ENCODE measurements around the gene PCOLCE2.
"Not testable (repeated sequence)": the region's sequence is repeated elsewhere in the genome, so short reads cannot be mapped to it uniquely, and the experiment has no call there.

The PCOLCE2 gene

GRCh38 chr3:142898346-142899213, 9.7 kb upstream of the PCOLCE2 start:
- DNase-seq (ENCODE audit: low read depth) = no peak

- DNase-seq (ENCODE audit: low read depth) = no peak
These were observed 8.9 kb upstream of the PCOLCE2 start for GRCh38 chr3:142897807-142898206.

DNA sequence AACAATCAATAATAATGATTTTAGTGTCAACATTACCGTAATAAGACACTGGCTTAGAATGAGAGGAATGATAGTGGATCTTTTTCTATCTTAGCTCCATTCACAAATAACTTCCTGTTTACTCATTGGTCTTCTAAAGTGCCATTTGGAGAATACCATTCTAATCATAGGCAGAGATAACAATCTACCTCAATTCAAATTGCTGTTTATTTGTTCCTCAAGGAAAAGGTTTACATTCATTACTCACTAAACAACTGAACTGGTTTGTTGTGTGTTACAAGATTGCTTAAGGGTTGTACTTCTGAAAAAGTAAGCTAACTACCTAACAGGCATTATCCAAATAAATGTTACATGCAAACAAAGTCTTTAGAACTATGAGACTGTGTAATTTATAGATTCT, 8.1 kb upstream of the PCOLCE2 start:
- no peak for DNase-seq (ENCODE audit: low read depth)

DNA sequence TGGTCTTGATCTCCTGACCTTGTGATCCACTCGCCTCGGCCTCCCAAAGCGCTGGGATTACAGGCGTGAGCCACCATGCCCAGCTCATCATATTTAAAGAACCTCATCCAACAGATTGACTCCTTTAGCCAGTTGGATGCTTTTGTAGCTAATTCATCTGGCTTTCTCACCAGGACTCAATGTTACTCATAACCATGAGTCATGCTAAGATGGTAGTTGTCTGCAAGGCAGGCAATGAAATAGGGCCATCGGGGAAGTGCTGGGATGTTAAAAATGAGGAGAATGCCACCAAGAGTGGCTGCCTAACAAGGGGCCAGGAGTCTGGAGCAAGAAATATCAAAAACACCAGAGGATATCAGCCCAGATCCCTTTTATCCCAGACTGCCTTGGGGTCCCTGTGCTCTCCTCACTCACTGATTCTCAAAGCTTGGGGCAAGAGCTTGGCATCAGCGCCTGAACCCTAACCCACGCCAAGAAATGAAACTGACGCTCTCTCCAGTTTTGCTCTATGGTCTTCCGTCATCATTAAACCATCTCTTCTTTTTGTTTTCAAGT, 7.4 kb upstream of the PCOLCE2 start:
- peak; percentile 56 for DNase-seq (ENCODE audit: low read depth)

- no peak for DNase-seq (ENCODE audit: low read depth)
These were observed 5.6 kb upstream of the PCOLCE2 start for GRCh38 chr3:142894493-142894892.

DNA sequence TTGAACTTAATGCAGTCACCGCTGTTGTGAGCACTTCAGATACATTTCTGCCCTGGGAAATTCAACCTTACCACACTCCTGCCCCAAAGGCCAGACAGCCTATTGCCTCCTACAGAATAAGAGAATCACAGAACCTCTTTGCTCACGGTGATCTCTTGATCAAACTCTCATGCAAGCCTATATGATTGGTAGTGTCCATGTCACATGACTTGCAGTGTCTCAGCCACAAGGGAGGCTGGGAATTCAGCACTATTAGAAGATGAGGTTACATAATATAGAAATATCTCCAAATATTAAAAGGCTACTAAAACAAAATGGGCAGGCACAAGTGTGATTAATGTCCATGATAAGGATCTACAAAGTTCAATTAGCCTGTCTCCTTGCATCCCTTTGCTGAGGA, 3.8 kb upstream of the PCOLCE2 start:
- DNase-seq (ENCODE audit: low read depth) = no peak

GRCh38 chr3:142890592-142890991, 1.7 kb upstream of the PCOLCE2 start:
- no peak for DNase-seq (ENCODE audit: low read depth)

DNA sequence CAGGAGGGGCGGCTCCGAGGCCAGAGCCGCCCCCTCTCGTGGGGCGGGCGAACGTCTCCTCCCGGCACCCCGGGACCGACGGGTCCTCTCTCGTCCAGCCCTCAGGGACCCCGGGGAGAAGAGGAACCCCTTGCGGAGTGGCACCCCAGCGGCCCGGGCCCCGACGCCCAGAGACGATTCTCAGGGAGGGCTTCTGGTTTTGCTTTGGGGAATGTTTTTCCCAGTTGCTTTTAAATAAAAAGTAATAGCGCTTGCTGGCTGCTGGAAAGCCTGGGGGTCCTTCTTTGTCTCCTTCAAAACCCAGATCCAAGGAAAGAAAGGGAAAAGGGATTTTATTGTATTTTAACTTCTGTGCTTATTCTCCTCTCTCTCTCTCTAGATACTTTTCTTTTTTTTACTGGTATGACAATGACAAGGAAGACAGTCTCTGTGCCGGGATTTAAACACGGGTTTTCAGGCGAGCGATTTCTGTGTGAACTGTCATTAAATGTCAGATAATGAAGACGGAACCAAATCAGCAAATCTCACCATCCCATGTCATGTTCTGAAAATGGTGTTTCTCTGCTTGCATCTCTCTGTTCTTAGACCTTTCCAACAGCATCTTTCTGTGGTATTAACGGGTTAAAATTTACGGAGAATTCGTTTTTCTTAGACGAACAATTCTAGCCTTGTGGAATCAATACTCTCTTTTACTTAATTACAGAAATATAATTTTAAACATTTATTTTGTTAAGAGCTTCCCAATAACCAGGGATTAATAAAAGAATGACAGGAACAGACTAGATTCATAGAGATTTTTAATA, 530 bp upstream of the PCOLCE2 start:
- DNase-seq (ENCODE audit: low read depth) = no peak

DNA sequence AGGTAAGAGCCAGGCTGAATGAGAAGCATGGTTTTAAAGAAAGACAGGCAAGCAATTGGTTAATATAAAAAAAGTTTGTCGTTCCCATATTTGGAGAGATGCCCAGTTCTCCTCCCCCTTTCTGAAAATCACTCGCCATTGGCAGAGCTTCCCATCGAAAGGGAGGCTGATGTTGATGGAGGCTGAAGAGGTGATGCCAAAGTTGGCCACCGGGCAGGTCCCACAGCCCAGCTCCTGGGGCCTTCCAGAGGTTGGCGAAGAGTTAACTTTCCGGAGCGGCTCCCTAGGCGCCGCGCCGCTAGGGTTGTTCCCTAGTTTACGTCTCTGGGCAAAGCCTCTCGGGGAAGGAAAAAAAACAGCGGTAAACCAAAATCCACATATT, 793 bp downstream of the PCOLCE2 start:
- no peak for DNase-seq (ENCODE audit: low read depth)

- DNase-seq (ENCODE audit: low read depth) = peak; percentile 75
These were observed 1.9 kb downstream of the PCOLCE2 start for GRCh38 chr3:142886940-142887339.

DNA sequence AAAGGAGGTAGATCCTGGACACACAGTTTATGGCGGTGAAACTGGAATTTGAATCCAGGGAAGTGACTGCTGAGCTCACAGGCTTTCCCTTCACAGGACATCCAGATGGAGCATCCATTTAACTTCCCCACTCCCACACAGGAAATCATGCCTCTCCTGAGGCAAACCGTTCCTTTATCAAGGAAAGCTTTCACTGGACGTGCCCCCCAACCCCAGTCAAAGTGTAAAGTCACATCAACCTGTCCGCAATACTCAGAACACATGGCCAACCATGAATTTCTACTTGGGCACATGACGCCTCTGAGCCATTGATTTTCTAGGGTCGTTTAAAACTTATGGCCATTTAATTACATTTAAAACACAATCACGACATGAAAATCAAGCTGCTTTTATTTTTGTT, 2.9 kb downstream of the PCOLCE2 start:
- DNase-seq (ENCODE audit: low read depth) = no peak

GRCh38 chr3:142884531-142884930, 4.4 kb downstream of the PCOLCE2 start:
- DNase-seq (ENCODE audit: low read depth) = no peak

GRCh38 chr3:142883534-142883933, 5.3 kb downstream of the PCOLCE2 start:
- not testable (repeated sequence) for DNase-seq (ENCODE audit: low read depth)

GRCh38 chr3:142881445-142882224, 7.2 kb downstream of the PCOLCE2 start:
- DNase-seq (ENCODE audit: low read depth) = no peak

DNA sequence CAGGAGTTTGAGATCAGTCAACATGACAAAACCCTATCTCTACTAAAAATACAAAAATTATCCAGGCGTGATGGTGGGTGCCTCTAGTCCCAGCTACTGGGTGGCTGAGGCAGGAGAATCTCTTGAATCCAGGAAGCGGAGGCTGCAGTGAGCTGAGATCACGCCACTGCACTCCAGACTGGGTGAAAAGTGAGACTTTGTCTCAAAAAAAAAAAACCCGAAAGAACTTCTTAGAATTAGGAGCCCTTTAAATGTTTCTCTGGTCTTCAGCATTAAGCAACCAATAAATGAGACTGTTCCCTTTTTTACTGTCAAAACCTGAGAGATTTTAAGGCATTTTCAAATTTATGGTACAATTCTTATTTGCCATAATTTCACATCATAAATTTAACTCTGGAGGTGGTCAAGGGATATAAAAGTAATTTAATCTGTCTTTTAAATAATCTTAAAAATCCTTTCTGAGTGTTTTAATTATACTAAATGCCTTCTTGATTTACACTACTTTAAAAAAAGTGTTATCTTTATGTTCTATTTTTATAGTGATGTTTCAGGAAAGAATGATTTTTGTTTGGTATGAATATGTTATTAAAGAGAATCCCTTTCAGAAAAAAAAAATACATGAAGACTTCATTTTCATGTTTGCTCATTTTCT, 10.1 kb downstream of the PCOLCE2 start:
- no peak for DNase-seq (ENCODE audit: low read depth)

DNA sequence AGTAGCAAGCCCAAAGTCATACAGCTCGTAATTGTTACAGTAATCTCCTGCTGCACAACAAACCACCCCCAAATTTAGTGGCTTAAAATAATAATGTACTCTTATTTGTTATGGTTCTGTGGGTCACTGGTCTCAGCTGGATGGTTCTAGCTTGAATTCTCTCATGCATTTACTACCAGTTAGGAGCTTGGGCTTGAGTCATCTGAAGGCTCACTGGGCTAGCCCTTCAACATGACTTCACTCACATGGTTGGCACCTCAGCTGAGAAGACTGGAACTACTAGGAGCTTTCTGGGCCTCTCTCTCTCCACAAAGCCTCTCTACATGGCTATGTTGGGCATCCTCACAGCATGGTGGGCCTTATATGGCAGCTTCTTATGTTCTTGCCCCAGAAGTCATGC, 12.5 kb downstream of the PCOLCE2 start:
- DNase-seq (ENCODE audit: low read depth) = no peak

DNA sequence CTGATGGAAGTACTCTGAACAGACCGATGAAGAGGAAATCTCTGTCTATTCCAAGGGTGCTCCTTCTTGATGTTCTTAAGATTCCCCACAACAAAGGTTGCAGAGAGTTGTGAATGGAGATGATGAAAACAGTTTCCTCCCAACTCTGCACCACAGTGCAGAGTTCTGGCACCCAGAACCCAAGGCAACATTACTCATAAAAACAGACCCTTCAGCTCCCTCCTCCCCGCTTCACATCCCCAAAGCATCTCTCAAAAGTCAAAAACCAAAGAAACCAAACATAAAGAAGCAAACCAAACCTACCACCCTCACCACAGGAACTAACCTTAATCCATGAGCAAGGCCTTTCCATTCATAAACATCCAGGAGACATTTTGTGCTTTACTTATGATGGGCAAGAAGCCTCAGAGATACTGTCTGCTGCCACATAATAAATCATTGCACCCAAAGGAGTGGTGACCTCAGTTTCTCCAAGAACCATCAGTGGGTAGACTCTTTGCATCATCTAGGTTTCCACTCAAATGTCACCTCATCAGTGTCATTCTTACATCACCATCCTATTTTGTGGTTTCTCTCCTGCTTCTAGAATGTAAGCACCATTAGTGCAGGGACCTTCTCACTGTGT, 13.2 kb downstream of the PCOLCE2 start:
- no peak for DNase-seq (ENCODE audit: low read depth)

- DNase-seq (ENCODE audit: low read depth) = no peak
These were observed 13.8 kb downstream of the PCOLCE2 start for GRCh38 chr3:142875099-142875498.

DNA sequence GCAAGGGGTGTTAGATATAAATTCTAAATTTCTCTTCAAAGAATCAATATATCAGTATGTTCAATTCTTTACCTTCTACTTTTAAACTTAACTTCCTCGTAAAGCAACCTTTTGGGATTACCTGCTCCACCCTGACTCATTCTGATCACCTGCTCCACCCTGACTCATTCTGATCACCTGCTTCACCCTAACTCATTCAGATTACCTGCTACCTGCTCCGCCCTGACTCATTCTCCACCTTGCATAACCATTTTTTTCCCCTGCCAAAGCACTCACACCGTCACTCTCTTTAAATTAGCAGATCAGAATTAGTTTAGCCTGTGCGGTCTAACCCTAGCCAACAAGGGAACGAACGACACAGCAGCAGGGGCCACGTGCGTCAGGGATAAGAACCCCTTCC, 20.5 kb downstream of the PCOLCE2 start:
- not testable (repeated sequence) for DNase-seq (ENCODE audit: low read depth)

DNA sequence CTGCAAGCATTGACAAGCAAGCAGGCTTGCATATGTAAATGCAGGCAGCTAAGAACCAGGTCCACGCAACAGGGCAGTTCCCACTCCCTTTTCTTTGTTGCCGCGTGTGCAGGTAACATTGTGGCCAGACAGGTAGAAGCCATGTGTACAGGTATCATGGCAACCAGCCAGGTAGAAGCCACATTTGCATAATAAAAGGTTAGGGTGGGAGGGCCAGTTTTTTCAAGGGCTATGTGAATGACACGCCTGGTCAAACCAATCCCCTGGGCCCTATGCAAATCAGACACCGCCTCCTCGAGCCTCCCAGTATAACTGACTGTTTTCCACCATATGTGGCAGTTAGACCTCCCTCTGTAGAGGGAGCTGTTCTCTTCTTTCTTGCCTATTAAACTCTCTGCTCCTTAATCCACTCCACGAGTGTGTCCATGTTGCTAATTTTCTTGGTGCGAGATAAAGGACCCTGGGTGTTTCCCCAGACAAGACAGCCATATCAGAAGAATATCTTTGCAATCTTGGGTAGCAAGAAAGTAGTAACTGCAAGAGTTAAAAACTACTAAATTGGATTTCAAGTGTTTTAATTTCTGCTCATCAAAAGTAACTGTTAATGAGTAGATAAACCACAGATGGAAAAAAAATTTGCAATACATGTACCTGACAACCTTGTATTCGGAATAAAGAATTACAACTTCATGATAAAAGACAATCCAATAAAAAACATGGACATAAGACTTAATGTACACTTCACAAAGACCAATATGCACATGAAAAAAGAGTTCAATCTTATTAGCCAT, 21.8 kb downstream of the PCOLCE2 start:
- DNase-seq (ENCODE audit: low read depth) = peak; percentile 21
